Suprapubic skin (tissue), 3 donors: Measurements from ENCODE around the gene MCC.

Experiments
- CTCF ChIP-seq, 2 donors: fragments of 200-600 bp in 1 of 2; fragments of 450-650 bp in 1 of 2; sonication (generic) in 1 of 2; IDR thresholded peaks; one replicate each; pipeline ENCODE4 v1.5.1; 2016 to 2019; ENCODE audit warnings: antibody characterized with exemption in 2 of 2, mild to moderate bottlenecking in 1 of 2, moderate library complexity in 1 of 2
- POLR2AphosphoS5 ChIP-seq, 3 donors: sonication (generic); formaldehyde crosslinking; IDR thresholded peaks; one replicate each; pipeline ENCODE4 v1.6.1; 2017; ENCODE audit warnings: antibody characterized with exemption in 3 of 3

- no peak for TF ChIP-seq CTCF (IDR thresholded peaks at IDR 0.05)
- no peak for TF ChIP-seq POLR2AphosphoS5 (IDR thresholded peaks at IDR 0.05)
Observed at GRCh38 chr5:113490317-113490716, 2.1 kb upstream of the MCC start.
